Anterior cingulate cortex (tissue), 58 donors: ENCODE measurements around the gene KLF14.
"Not testable (repeated sequence)": the region's sequence is repeated elsewhere in the genome, so short reads cannot be mapped to it uniquely, and the experiment has no call there.

Source experiments
- DNase-seq, 58 donors: peaks; one replicate each; lab custom pipeline; 2025; lab: John Stamatoyannopoulos, UW

KLF14 gene

GRCh38 chr7:130733931-130734814 lies at the start of gene KLF14:
Gene KLF14, minus strand, starts transcription at chr7:130734207. Its CDS starts 174 bp downstream, at chr7:130734033.
- DNase-seq = no peak

DNA sequence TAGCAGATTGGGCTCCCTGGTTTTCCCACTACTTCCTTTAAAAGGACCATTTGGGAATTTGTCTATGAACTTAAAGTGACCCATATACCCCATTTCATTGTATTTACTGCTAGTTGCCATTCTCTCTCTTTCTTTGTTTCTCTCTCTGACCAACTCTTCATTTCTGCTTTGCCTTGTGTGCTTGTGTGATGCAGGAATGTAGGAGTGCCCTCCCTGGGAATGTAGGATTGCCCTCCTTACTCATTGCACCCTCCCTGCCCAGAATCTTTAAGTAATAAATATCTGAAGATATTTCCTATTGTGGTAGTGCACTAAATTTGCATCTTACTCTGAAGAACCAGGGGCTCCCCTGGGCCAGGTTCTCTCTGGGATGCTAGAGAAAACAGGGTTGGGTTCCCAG lies 47.3 kb upstream of the KLF14 start:
- no peak for DNase-seq

- DNase-seq = no peak
Measured at GRCh38 chr7:130777426-130777825, 43.4 kb upstream of the KLF14 start.

- DNase-seq = not testable (repeated sequence)
Measured at GRCh38 chr7:130772456-130772855, 38.4 kb upstream of the KLF14 start.

- DNase-seq = no peak
Measured at GRCh38 chr7:130768854-130769253, 34.8 kb upstream of the KLF14 start.

DNA sequence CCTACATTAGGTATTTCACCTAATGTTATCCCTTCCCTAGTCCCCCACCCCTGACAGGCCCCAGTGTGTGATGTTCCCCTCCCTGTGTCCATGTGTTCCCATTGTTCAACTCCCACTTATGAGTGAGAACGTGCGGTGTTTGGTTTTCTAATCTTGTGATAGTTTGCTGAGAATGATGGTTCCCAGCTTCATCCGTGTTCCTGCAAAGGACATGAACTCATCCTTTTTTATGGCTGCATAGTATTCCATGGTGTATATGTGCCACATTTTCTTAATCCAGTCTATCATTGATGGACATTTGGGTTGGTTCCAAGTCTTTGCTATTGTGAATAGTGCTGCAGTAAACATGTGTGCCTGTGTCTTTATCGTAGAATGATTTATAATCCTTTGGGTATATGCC lies 30.6 kb upstream of the KLF14 start:
- not testable (repeated sequence) for DNase-seq

DNA sequence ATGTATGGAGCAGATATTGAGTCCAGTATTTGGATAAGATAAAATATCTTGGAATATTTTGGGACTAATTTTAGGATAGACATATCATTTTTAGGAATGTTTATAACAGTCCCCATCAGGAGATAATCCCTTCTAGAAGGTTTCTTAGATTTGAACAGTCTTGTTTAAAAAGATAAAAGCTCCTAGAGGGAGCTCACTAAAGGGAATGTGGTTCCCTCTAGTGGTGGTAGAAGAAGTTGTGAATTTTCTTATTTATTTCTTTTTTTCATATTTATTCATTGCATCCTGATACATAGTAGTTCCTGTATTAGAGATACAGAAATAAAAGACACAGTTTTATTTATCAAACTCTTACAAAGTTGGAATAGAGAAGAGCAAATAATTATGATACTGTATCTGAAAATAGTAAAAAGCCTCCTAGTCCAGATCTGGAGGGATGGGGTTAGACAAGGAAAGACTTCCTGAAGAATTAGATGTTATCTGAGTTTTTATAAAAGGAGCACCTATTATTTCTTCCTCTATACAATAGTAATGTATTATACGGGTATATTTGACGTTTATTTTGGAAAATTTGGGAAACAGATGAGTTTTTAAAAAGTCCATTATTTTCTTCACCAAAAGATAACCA lies 24.5 kb upstream of the KLF14 start:
- DNase-seq = peak in 1 of 58 donors; percentile 5

- DNase-seq = no peak
Measured at GRCh38 chr7:130756316-130756715, 22.3 kb upstream of the KLF14 start.

DNA sequence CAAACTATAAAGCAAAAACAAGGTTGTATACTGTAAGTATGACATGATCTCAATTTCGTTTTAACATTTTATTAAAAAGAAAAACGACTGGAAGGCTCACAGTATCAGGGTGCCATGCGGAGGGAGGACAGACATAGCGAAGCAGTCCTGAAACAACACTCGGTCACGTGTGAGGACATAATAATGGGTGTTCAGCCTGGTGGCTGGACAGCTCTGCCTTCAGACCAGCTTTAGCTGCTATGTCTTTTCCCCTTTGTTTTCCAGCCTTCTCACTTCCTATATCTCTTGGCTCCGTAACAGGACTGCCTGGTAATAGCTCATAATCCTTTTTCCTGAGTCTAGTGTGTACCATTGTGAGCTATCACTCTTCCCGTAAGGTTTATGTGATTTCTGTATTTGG lies 18.4 kb upstream of the KLF14 start:
- no peak for DNase-seq

GRCh38 chr7:130750755-130751154 lies 16.7 kb upstream of the KLF14 start:
- DNase-seq = no peak

DNA sequence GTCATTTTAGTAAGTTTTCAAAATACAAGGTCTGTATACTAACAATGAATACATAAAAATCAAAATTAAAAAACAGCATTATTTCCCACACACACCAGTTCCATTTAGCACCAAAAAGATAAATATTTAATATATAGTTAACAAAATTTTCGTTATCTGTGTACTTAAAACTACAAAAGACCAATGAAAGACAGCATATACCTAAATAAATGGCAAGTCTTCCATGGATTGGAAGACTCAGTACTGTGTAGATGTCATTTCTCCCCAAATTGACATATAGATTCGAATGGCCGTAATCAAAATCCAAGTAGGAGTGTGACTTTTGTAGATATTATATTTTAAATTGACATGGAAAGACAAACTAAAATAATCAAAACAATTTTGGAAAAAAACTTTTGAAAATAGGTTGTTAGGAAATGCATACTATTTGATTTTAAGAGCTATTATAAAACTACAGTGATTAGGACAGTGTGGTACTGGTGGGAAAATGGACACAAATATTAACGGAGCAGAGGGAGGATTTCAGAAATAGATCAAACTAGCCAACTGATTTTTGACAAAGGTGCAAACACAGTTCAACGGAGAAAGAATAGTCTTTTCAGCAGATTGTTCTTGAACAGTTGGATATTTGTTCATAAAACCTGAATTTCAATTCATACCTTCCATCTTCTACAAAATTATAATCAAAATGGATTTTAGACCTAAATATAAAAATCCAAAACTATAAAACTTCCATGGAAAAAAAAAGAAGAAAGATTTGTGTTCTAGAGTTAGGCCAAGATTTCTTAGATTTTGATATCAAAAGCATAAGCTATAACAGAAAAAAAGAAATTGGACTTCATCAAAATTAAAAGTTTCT lies 14.8 kb upstream of the KLF14 start:
- no peak for DNase-seq

DNA sequence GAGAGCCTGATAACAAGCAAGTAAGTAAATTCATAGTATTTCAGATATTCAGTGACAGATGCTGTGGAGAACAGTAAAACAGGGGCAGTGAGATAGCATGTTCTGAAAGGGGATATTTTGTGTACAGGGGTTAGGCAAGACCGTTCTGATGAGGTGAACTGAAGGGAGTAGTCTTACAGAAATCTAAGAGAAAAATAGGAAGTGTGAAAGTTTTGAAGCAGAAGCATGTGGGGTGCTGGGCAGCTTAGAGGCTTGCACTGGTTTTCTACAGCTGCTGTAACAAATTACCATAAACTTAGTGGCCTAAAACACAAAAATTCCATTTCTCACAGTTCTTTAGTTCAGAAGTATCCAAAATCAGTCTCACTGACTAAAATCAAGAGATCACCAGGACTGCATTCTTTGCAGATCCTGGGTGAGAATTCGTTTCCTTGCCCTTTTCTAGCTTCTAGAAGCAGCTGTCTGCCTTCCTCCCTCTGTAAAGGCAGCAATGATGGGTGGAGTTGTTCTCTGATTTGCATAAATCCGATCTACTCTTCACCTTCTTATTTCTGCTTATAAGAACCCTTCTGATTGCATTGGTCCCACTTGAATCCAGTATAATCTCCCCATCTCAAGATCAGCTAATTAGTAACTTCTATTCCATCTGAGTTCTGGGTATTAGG lies 7.5 kb upstream of the KLF14 start:
- no peak for DNase-seq

- no peak for DNase-seq
Measured at GRCh38 chr7:130740606-130741005, 6.6 kb upstream of the KLF14 start.

- no peak for DNase-seq
Measured at GRCh38 chr7:130736298-130736900, 2.4 kb upstream of the KLF14 start.

- DNase-seq = no peak
Measured at GRCh38 chr7:130734815-130735716, 1.1 kb upstream of the KLF14 start.

GRCh38 chr7:130732980-130733930 lies 752 bp downstream of the KLF14 start:
- no peak for DNase-seq

- DNase-seq = no peak
Measured at GRCh38 chr7:130723784-130724183, 10.2 kb downstream of the KLF14 start.
